ENCODE data around the gene NMBR. TPM values are rescaled to one million over a fixed set of nuclear protein-coding genes. Genes with fewer than 3 reads are reported as not detected.

The NMBR gene
- total RNA-seq, 1 experiment from 2014 or later = not detected

DNA sequence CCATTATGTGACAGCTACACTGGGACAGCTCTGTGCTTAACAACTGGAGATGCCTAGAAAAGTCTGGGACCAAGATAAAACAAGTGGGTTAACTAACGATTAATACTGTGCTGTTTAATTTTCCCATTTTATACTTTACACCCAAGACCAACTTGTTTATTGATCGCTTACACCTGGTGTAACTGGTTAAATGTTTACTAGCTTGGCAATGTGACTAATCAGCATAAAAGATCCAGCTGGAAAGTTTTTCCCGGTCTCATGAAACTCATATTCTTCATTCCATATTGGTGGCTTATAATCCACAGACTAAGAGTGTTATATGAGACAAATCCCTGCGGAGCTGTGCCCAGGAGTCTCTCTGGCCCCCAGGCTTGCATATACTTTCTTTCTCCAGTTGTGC, 115.9 kb downstream of the NMBR start:
- Histone ChIP-seq H3K4me1 (ENCODE audit: insufficient read depth, low read length) (peaks cover 3% of the 10 kb centered on the region; the same call in 1 of the 2 replicates), H3K27ac (ENCODE audit: insufficient read length, low read depth, low read length) (no peak overlapping the region), H3K9me3 (ENCODE audit: control insufficient read depth, low read depth, low read length) (no peaks in the 10 kb centered on the region), H4K8ac (replicated peaks; ENCODE audit: insufficient read length, low read depth, low read length) (no peak overlapping the region), H3K79me2 (ENCODE audit: insufficient read depth, low read length) (no peaks in the 10 kb centered on the region), H3K4ac (ENCODE audit: low read depth, low read length) (no peak overlapping the region), H2BK20ac (ENCODE audit: low read depth, low read length, poor library complexity, severe bottlenecking) (no peak overlapping the region), H2BK12ac (ENCODE audit: insufficient read length, low read depth, low read length) (no peak overlapping the region), H2AFZ (ENCODE audit: low read length) (no peak overlapping the region), H3K4me2 (ENCODE audit: insufficient read depth, insufficient read length, low read length) (no peak overlapping the region), H2BK5ac (ENCODE audit: insufficient read length, low read length) (no peak overlapping the region), H3K27me3 (ENCODE audit: insufficient read depth, low read length) (no peaks in the 10 kb centered on the region), H3K9ac (ENCODE audit: extremely low read depth, insufficient read length, low read length) (no peak overlapping the region), H4K20me1 (ENCODE audit: control insufficient read depth, insufficient read depth, insufficient read length) (no peaks in the 10 kb centered on the region), H3K23ac (ENCODE audit: insufficient read length, low read depth, low read length) (no peak overlapping the region), H3K14ac (ENCODE audit: insufficient read depth, low read length) (no peak overlapping the region), H2BK120ac (ENCODE audit: low read depth, low read length, poor library complexity, severe bottlenecking) (no peak overlapping the region), H3K23me2 (ENCODE audit: insufficient read length, low read depth, low read length, poor library complexity, severe bottlenecking) (no peaks in the 10 kb centered on the region), H3K18ac (ENCODE audit: insufficient read length, low read depth, low read length) (no peak overlapping the region), H4K5ac (ENCODE audit: insufficient read length, low read depth, low read length) (no peak overlapping the region), H2BK15ac (ENCODE audit: low read depth, low read length) (no peak overlapping the region), H2AK5ac (ENCODE audit: insufficient read length, low read length) (no peak overlapping the region), H4K91ac (ENCODE audit: insufficient read length, low read depth, low read length) (no peak overlapping the region), H3T11ph (ENCODE audit: low read length) (no peak overlapping the region), H3K56ac (ENCODE audit: insufficient read length, low read depth, low read length) (no peak overlapping the region), H3K79me1 (ENCODE audit: insufficient read depth, low read depth, low read length, poor library complexity, severe bottlenecking) (no peaks in the 10 kb centered on the region)
- TF ChIP-seq CTCF (conservative IDR thresholded peaks at IDR 0.05) = no peak
- Mint-ChIP-seq H3K27me3 (ENCODE audit: low read depth) (no peaks in the 10 kb centered on the region), H3K36me3 (ENCODE audit: insufficient read depth in 1 of 3, low read depth in 3 of 3) (peaks cover 12 to 28% (median 26%) of the 10 kb centered on the region in 3 experiments), H3K9me3 (peaks cover 16 to 21% of the 10 kb centered on the region in 2 experiments), H3K4me1 (peaks cover 30 to 31% of the 10 kb centered on the region in 2 experiments), H3K4me3 (no peak overlapping the region), H3K27ac (peak overlapping the region in 1 of 3 experiments; percentile 53; a peak in 1 of 7 replicates)
- no peak for DNase-seq
- no CpG with 5 or more reads among the region's 4 CpGs for WGBS (ENCODE audit: extremely low coverage, insufficient read length, low lambda C conversion rate)

Measured in H9 (cell line).